Inflammatory macrophage (primary cell): ENCODE results near the gene VCX2.
"Not testable (repeated sequence)": the region's sequence is repeated elsewhere in the genome, so short reads cannot be mapped to it uniquely, and the experiment has no call there.

ENCODE experiments used
- DNase-seq, 2 donors: peaks; one replicate each; pipeline ENCODE4 v3.0.0-alpha.2; 2020 to 2022
- total RNA-seq, 18 experiments: gene quantifications; one replicate each; lab custom pipeline; 2026; ENCODE audit warnings: mixed read lengths in 6 of 18, inconsistent platforms in 2 of 18; lab: John Stamatoyannopoulos, UW

The VCX2 gene
- 0 to 0.03 (median 0) reads per million in 18 experiments for total RNA-seq

DNA sequence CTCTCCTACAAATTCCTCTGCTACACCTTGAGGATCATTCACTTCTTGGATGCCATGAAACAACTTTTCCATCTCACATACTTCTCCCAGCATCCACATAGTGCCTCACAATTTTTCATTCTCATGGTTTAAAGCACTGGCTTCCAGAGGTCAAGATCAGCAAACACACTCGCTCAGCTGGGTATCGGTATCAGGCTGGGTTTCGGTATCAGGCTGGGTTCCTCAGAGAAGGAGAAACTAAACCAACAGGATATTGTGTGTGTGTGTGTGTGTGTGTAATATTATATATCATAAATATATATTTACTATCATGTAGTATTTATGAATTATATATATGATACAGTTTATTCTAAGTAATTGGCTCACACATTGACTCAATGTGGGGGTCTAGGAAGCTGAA, at the start of gene VCX2:
TSS of gene VCX2 (minus strand) at position 99 of the 400 bp plus-strand sequence. CDS start 624 bp downstream, outside the sequence.
- not testable (repeated sequence) for DNase-seq

DNA sequence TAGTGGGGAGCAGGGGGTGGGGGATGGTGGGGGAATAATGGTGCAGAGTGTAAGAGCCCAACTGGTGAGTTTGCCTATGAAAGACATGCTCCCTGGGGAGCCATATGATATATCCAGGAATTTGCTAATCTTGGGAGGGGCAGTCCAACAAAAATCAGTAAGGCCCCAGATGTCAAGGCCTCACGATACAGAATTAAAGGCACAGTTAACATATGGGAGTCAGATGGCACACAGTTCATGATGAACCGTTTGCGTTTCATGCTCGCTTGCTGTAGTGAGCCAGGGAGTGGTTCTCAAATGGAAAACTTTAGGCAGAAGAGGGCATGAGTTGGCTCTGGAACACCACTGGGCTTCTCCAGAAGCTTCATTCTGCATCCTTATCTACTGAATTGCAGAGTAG, 33.9 kb upstream of the VCX2 start:
- no peak for DNase-seq

DNA sequence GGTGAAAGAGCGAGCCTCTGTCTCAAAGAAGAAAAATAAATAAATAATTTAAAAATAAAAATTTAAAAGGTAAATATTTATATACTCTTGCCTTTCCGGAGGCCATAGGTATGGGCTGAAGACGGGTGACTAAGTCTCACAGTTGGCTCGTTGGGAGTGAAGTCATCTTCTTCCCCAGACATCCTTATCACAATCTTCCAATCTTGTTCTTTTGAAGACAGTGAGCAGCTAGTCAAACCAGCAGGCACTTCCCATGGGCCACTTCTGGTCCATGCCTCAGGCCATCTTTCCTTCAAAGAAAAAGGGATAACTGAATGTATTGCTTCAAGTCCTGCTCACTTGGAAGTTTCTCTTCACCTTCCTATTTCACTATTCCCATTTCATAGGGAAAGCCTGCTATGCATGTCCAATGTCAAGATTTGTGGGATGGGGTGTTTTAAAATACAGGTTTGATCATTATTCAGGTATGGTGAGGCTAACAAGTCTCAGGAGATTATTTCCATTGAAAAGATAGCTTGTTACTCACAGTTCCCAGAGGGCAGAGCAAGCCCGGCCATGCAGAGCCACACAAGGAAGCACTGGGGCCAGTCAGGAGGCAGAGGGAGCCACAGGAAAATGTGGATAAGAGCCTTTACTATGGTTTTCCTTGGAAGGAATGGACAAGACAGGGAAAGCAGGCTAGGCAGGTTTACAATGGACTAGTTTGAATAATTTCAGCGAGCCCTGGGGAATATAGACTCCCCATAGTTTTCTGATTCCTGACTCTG, 33.3 kb upstream of the VCX2 start:
- DNase-seq, result no peak

DNA sequence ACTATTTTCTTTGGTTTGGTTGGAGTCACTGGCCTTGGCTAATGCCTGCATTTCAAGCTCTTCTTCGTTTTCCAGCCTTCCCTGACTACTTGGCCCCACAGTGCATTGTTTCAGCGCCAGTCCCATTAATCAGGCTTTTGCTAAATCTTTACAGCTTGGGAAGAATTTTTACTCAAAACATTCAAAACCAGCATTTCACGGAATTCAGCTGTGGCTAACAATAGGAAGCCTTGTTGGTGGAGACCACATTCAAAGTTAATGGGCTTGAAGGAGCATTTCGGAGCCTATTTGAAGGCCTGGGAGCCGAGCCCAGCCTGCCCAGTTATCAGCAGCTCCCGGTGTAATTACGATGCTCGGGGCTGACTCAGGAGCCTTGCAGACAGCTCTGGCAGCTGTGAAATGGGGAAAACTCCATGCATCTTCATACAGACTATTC, 30.8 kb upstream of the VCX2 start:
- DNase-seq, result no peak

DNA sequence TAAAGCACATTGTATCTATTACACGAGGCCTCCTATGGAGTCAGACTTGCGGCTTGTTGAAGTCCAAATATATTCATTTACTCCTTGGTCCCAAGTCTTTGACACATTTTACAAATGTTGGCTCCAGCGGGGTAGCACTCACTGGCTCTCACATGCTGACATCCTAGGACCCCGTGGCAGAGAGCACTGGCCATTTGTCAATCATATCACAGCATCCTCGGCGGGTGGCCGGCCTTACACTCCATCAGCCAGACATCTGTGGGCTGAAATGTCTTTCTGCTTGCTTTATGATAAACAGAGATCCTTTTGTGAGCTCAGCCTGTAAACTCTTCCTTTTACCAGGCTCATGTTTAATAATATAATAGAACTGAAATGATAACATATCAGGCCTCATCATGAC, 25.7 kb upstream of the VCX2 start:
- DNase-seq, result no peak

DNA sequence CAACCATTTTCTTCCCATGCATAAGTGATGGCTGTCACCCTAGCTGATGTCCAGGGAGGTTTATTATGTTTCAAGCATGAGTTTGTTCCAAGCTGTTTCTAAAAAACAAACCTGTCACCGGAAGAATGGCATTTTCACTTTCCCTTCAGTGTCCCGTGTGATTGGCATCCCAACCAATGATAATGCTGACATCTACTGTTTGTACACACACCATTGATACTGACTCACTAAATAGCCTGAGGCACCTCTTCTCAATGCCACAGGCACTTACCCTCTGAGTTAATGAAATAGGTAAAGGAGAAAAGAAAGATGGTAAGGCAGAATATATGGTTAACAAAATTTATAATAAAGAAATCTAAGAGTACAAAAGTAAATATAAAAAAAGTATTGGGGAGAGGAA, 23.1 kb upstream of the VCX2 start:
- DNase-seq, result no peak

DNA sequence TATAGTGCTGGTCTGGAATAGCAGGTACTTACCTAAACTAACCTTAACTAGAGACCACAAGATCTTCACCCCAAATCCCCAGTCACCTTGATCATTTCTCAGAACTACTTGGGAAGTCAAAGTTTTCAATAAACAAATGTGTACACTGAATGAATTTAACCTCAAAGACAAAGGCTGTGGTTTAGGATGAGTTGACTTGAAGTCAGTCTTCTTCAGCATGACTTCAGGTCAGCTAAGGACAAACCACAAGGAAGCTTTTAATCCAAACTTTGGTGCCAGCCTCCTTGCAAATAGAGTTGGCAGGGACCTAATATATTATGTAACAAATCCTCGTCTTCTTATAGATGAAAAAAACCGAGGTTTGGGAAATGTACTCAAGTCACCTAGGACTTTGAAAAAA, 21.2 kb upstream of the VCX2 start:
- DNase-seq, result no peak

DNA sequence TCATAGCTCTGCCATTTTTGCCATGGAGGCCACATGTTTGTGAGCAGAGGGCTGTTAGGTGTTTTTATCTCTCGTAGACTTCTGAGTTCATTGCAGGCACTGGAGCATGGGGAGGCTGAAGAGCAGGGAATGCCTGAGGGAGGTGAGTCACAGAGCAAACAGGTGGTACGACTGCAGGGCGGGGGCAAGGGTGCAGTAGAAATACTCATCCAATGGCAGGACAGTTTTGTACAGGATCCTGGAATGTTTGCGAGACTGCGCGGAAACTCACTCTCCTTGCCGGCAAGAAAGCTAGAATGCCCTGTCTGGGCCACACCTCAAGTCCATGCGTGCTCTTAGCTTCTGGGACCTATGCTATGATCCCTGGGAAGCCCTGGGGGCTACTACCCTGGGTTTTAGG, 20.0 kb upstream of the VCX2 start:
- no peak for DNase-seq

DNA sequence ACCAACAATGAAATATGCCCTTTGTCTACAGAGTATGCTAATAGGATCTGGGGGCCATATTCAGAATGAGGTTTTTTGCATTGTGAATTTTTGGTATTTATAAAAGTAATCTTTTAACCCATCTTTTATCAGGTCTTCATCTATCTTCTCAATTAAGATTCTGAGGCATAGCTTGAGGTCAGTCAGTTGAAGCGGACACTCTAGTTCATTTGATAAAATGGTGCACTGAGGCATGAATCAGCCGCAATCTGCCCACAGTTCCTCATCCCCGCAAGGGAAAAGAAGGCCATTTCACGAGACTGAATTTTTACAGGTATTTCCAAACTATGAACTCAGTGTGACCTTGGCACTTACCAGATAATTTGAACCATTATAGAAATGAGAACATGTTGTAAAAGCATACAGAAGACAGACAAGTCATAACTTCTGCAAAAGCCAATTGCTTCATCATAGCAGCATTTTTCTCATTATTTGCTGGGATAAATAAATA, 19.3 kb upstream of the VCX2 start:
- DNase-seq, result no peak

DNA sequence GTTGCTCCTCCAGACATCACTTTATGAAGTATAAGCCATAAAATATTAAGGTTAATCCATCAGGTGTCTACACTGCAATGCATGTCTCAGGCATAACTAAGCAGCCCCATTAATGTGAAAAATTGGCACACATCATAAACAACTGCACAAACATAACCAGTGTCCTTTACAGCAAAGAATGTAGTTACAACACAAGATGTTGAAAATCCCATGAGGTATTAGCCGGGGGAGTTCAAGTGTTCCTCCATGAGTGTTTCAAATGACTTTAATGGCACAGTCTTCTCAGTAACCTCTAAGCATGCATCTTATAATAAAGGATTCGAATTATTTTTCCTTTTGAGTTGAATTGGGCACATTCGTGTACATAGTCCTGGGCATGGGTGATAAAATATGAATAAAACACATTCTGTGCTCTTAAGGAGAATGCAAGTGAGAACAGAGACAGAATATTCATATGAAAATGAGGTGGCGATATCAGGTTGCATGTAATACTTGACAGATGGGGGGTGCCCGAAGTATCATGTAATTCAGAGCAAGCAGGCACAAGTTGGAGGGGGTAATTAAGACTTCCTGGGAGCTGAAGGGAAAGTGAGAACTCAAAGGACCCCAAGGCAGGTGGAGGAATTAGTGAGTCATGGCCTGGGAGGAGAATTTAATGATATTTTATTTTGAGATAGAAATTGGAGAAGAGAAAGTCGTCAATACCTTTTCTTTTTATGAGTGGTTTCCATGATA, 18.2 kb upstream of the VCX2 start:
- no peak for DNase-seq

DNA sequence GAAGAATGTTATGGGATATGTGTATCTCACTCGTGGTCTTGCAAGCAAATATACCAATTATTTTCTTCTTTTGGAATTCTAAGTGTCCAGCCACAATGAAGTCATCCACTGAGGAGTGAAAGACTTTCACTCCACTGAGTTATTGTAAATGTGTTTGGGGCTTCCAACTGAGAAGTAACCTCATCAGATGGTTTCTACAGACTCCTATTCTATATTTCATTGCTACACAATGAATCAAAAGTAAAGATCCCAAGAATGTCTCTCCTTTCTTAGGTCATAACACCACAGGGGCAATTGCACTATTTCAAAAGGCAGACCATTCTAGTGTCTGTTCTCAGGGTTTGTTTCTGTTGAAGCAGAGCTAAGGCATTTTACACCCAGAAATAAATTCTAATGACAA, 12.3 kb upstream of the VCX2 start:
- DNase-seq, result no peak

DNA sequence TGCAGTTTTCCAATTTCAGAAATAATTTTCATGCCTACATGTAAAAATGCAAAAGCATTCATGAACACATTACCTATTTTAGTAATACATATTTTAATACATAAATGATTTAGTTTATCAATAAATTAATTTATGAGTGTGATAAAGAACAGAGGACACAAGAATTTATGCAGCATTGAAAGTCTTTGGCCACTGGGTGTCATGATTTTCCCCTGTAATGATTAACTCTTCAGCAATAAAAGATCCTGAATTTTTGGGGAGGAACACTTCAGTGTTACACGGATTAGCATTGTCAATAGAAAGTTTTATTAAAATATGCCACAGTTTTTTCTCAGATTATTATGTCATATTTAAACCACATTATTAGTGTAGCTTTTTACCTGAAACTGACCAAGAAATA, 8.6 kb upstream of the VCX2 start:
- DNase-seq, result no peak

DNA sequence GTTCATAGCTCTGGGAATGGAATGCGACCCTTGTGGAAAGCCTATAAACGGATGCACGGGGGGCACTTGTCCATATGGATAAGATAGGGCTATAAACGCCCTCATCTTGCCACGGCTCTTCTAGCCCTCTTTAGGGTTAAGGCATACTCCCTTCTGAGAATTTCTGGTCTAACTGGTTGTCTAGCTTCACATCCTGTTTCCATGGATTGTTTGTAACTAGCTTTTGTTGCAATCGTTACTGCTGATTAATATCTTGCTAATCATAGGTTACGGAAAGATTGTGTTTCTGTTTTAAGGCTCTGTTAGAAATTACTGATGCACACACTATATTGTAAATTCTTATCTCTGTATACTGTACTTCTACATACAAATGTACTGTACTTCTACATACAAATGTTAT, 17.1 kb downstream of the VCX2 start:
- DNase-seq, result not testable (repeated sequence)

DNA sequence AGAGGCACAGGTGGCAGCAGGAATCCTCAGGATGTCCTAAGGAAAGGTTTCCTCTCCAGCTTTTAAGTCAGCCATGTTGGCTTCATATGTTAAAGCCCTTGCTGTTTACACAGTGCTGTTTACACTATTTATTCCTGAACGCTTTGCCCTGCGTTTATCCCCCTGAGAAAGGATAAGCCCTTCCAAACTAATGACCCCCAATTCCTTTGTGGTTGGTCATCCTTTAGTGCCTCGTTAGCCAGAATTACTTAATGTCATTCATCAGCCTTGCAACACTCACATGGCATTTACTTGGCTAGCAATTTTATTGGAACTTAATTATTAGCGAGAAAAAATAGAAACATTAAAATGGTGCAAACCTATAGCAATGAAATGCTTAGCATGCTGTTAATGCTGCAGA, 23.8 kb downstream of the VCX2 start:
- no peak for DNase-seq

DNA sequence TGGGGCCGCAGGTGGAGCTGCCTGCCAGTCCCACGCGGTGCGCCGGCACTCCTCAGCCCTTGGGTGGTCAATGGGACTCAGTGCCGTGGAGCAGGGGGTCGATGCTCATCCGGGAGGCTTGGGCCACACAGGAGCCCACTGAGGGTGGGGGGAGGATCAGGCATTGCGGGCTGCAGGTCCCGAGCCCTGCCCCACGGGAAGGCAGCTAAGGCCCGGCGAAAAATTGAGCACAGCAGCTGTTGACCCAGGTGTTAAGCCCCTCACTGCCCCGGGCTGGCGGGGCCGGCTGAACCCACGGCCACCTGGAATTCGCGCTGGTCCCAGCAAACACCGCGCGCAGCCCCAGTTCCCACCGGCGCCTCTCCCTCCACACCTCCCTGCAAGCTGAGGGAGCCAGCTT, 26.1 kb downstream of the VCX2 start:
- no peak for DNase-seq

DNA sequence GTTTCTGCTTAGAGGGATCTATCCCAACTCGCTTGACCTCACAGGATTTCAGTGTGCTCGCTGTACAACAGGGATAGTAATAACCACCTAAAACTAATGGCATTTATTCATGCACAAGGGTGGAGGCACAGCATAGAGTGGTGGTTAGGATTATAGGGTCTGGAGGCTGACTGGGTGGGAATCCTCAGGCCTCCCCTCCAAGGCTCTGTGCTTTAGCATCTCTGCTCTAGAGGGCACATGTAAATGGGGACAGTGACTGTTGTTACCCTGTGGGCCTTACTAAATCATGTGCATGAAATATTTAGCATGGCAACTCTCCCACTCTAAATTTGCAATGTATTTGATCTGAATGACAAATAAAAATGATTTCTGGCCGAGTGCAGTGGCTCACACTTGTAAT, 29.2 kb downstream of the VCX2 start:
- no peak for DNase-seq

DNA sequence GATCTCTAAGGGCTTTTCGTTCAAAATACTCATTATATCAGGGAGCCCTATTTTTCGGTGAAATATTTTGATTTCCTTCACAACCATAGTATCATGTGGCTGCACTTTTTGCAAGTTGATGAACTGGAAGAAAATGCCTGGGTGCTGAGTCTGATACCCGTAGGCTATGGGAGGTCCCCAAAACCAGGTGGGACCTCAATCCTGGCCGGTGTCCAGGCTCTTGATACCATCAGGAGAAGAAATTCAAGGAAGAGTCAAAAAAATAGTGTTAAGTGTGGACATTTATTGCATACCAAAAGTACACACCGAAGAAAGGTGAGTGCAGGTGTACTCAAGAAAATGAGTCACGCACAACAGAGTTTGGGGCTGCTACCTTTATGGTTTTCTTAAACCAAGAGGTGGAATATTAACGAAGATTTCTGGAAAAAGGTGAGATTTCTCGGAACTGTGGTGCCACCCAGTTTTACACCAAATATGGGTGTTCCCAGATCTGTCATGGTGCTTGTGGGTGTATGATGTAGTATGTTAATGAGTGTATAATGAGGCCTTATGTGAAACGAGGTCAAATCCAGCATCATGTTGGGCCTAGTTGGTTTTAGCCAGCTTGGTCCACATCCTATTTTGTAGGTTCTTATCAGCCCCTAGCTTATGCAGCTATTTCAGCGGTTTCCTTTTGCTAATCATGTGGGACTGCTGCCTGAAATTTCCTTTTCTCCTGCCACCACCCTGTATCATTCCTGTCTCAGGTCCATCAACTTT, 29.9 kb downstream of the VCX2 start:
- no peak for DNase-seq

DNA sequence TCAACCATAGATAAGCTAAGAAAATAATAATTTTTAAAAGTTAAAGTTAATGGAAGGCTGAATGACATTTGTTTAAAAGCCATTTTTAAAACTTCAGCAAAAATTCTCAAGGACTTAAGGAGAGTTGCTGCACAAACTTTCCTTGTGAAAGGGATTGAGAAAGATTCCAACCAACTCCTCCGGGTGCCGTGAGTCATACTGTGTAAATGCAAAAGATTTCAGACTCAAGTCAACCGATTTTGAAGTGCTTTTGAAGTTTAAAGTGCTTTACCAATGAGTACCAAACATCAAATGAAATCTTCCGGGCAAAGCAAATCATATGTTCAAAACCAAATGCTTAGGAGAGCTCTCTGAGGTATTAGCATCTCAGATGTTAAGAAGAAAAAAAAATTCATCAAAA, 31.4 kb downstream of the VCX2 start:
- no peak for DNase-seq

DNA sequence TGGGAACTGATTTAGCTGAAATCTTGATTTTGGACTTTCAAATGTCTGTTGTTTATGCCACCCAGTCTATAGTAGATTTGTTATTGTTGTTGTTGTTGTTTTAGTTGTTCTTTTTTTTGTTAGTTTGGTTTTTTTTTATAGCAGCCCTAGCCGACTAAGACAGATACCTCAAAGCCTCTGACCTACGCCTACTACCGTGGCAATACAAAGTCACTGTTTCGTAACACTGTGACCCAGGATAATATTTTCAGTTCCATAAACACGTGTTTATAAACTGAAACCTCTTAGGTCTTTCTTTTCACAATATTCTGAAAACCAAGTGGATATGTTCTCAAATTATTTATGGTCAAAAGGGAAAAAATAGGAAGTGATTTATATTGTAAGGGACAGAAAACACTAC, 32.8 kb downstream of the VCX2 start:
- peak in 1 of 2 donors; percentile 1 for DNase-seq

DNA sequence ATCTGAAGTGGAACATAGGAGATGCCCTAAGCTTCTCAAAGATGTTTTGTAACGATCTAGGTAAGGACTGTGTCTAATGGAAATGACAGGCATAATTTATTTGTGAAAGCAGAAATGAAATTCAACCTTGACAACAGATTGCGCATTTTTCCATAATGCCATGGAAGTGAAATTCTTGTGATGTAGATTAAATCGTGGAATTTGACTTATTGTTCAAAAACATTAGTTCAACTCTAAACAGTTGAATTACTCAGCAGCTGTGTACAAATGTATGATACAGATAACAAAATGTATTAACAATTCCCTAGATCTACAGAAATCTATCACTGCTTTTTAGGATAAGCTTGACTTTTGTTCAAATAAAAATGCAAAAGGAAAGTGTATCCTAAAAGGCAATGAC, 44.4 kb downstream of the VCX2 start:
- DNase-seq, result no peak

DNA sequence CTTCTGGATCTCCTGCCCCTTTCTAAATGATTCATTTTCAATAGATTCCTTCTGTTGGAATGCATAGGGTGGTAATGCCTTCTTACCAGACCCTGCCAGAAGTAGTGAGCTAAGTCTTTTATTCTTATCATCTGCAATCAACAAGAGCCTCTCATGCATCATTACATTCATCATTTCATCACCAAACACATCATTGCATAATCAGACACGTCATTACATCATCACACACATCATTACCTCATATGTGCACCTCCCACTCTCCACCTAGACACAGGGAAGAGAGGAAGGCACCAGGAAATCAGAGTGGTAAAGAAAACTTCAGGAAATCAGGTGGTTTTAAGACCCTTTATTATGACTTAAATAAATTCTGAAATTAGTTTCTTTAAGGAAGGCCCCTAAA, 45.0 kb downstream of the VCX2 start:
- no peak for DNase-seq

DNA sequence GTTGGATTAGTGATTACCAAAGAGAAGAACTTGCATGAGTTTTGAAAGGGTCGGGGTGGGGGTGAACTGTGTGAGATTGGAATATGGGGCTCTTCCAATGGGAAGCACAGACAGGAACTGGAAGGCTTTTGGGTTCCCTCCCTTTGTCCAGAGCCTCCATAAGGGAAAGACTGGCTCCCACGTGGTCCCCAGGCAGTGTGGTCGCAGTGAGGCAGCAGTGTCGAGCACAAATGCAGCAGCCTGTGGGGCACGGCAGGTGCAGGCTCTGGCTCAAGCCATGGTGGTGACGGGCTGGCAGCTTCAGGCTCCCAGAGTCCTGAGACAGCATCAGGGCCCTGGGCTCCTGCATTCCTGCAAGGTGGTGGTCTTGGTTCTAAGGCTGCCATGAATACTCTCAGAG, 45.5 kb downstream of the VCX2 start:
- DNase-seq, result no peak

DNA sequence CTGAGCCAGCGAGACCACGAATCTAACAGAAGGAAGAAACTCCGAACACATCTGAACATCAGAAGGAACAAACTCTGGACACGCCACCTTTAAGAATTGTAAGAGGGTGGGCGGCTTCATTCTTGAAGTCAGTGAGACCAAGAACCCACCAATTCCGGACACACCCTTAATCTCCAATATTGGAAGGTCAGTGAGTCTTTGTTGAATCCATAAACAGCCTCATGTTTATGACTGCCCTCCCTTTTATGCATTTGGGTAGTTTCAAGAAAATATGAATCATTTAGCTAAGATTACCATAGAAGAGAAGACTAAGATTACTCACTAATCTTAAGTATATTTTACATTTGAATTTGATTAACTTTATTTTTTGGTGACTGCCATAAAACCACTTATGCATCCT, 48.5 kb downstream of the VCX2 start:
- no peak for DNase-seq
